Measurements from ENCODE around the gene ATP6V0A1.

DNA sequence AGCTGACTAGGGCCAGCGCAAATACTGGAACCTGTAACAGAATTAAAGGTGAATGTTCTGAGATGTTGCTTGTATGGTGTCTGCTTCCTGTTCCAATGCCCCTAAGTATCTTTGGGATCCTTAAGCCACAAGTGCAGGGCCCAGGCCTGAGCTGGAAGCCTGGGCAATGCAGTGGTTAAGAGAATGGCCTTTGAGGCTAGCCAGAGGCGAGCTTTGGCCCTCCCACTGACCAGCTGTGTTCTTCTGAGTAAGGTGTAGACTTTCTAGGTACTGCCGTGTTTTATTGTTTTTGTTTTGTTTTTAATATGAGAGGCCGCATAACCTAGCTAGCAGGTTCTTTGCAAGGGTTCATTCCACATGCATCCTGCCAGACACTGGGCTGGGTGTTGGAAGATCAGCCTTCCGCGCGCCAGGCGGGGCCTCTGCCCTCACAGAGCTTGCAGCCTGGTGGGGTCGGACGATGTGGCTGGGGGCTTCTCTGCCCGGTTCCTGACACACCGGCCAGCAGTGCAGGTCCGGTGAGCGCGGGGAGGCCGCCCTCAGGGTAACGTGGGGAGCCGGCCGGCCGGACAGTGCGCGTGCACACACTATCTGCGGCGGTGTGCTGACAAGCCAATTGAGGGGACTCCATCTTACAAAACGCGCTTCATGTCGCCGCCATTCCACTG lies 107.7 kb downstream of the ATP6V0A1 start:
- TF ChIP-seq, protein P1, sequence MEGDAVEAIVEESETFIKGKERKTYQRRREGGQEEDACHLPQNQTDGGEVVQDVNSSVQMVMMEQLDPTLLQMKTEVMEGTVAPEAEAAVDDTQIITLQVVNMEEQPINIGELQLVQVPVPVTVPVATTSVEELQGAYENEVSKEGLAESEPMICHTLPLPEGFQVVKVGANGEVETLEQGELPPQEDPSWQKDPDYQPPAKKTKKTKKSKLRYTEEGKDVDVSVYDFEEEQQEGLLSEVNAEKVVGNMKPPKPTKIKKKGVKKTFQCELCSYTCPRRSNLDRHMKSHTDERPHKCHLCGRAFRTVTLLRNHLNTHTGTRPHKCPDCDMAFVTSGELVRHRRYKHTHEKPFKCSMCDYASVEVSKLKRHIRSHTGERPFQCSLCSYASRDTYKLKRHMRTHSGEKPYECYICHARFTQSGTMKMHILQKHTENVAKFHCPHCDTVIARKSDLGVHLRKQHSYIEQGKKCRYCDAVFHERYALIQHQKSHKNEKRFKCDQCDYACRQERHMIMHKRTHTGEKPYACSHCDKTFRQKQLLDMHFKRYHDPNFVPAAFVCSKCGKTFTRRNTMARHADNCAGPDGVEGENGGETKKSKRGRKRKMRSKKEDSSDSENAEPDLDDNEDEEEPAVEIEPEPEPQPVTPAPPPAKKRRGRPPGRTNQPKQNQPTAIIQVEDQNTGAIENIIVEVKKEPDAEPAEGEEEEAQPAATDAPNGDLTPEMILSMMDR (IDR thresholded peaks at IDR 0.05 in 8 of 11, conservative IDR thresholded peaks at IDR 0.05 in 3 of 11) = no peak
- TF ChIP-seq POLR2AphosphoS5 (IDR thresholded peaks at IDR 0.05) (no peak), POLR2A (IDR thresholded peaks at IDR 0.05) (no peak)

All from spleen (tissue), 7 donors.